Stomach (tissue), 9 donors: ENCODE measurements around the gene NLRC5. TPM values are rescaled to one million over a fixed set of nuclear protein-coding genes. Genes with fewer than 3 reads are reported as not detected.
A peak's percentile ranks its signal among the peaks of the same experiment; 100 is the strongest.

ENCODE experiments used
- DNase-seq, 2 donors: peaks; one replicate each; pipeline versions ENCODE4 v3.0.0 to v3.0.0-alpha.2; 2013 to 2019
- H3K27ac ChIP-seq, 5 donors: fragments of 200-600 bp in 4 of 5; sonication (generic) in 4 of 5; one replicate each; pipeline ENCODE4 v1.5.1; 2013 to 2019; ENCODE audit warnings: mild to moderate bottlenecking in 1 of 5, moderate library complexity in 1 of 5
- H3K27me3 ChIP-seq, 3 donors: fragments of 200-600 bp; sonication (generic); one replicate each; pipeline ENCODE4 v1.5.1; 2017 to 2019; ENCODE audit warnings: mixed run types in 1 of 3
- H3K36me3 ChIP-seq, 4 donors: fragments of 200-600 bp; sonication (generic); 1 replicate in 3 of 4; 2 replicates in 1 of 4; pipeline ENCODE4 v1.5.1; 2016 to 2019
- H3K4me1 ChIP-seq, 4 donors: fragments of 200-600 bp; sonication (generic); one replicate each; pipeline ENCODE4 v1.5.1; 2016 to 2019
- H3K4me3 ChIP-seq, 4 donors: fragments of 200-600 bp; sonication (generic) in 3 of 4; one replicate each; pipeline ENCODE4 v1.5.1; 2016 to 2019; ENCODE audit warnings: mild to moderate bottlenecking in 1 of 4
- H3K9me3 ChIP-seq, 4 donors: fragments of 200-600 bp; sonication (generic); one replicate each; pipeline ENCODE4 v1.5.1; 2016 to 2019
- EP300 ChIP-seq: sonication (generic); formaldehyde crosslinking; IDR thresholded peaks from one replicate; pipeline ENCODE4 v1.6.1; 2017; ENCODE audit warnings: antibody characterized with exemption
- POLR2A ChIP-seq, 4 donors: fragments of 450-650 bp; IDR thresholded peaks; one replicate each; pipeline ENCODE4 v1.6.1; 2016; ENCODE audit warnings: antibody characterized with exemption in 4 of 4, control low read depth in 2 of 4, mild to moderate bottlenecking in 1 of 4, moderate library complexity in 1 of 4
- POLR2AphosphoS5 ChIP-seq, 3 donors: sonication (generic); formaldehyde crosslinking; IDR thresholded peaks; one replicate each; pipeline ENCODE4 v1.6.1; 2016; ENCODE audit warnings: antibody characterized with exemption in 3 of 3
- WGBS, 5 donors: extraction: QIAGEN DNeasy Blood & Tissue Kit in 3 of 5; methylation state at CpG; one replicate each; pipeline versions ENCODE4 v1.1.5 to v1.1.7; 2013 to 2018; 5-methylcytosine and 5-hydroxymethylcytosine counted together
- intact Hi-C: fragments of 100-400 bp; cut with DNase I; formaldehyde crosslinking; loops from one replicate; pipeline ENCODE4 v1.15.1; 2023; ENCODE audit warnings: low total_unique reads
- polyA plus RNA-seq, 3 donors: library from polyadenylated mRNA; stranded (reverse); fragments of 200-250 nt; gene quantifications; one replicate each; pipeline ENCODE4 v1.2.3, GENCODE V29; 2013
- total RNA-seq, 5 donors: library from RNA; depleted of rRNA; stranded (reverse); fragments of >200 nt; gene quantifications; one replicate each; pipeline versions ENCODE4 v1.1.0 to v1.2.3, GENCODE V29; 2014 to 2016
- TF ChIP-seq, protein P1 (sequence below), 7 experiments: fragments of 450-650 bp in 4 of 7; fragments of 200-600 bp in 3 of 7; sonication (generic) in 3 of 7; IDR thresholded peaks; one replicate each; pipeline ENCODE4 v1.5.1; 2016 to 2019; ENCODE audit warnings: antibody characterized with exemption in 7 of 7, control low read depth in 2 of 7, mild to moderate bottlenecking in 1 of 7
- donor health status: healthy with polysubstance abuse.
- donor health status: Bipolar disorder and iron deficiency.
- donor health status: healthy.

Gene NLRC5
- total and polyA plus RNA-seq, 8 donors, result 11.7 to 265 (median 29.4) TPM

DNA sequence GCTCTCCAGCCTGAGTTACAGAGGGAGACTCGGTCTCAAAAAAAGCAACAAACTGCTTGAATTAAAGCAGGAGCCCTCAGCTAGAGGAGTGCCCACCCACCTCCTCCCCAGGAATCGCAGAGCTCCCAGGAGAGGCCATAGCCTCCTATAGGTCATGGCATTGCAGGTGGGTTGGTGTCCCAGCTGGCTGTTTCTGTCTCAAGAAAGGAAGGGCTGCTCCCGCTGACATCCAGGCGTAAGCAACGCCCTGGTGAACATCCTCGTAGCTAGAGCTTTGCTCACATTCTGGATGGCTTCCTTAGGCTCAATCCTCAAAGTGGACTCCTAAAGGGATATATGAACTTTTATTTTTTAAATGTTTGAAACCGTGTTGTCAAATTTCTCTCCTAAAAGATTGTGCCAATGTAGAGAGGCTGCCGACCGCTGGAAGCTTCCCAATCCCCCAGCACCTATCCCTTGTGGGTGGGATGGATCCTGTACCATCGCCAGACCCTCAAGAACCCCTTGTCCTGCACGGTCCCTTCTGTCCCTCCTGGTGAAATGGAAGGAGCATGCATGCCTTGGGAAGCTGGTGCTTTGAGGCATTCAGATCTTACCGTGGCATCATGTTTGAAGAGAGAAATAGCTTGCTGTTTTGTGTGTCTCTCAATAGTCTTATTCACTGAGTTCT, 5.9 kb downstream of the NLRC5 start:
- Histone ChIP-seq H3K4me1 (peaks cover 6 to 56% (median 25%) of the 10 kb centered on the region in 4 donors), H3K9me3 (no peaks in the 10 kb centered on the region), H3K27ac (no peak overlapping the region), H3K27me3 (no peaks in the 10 kb centered on the region), H3K36me3 (peaks cover 0 to 10% (median 0%) of the 10 kb centered on the region in 4 donors), H3K4me3 (no peak overlapping the region)
- TF ChIP-seq, protein P1, sequence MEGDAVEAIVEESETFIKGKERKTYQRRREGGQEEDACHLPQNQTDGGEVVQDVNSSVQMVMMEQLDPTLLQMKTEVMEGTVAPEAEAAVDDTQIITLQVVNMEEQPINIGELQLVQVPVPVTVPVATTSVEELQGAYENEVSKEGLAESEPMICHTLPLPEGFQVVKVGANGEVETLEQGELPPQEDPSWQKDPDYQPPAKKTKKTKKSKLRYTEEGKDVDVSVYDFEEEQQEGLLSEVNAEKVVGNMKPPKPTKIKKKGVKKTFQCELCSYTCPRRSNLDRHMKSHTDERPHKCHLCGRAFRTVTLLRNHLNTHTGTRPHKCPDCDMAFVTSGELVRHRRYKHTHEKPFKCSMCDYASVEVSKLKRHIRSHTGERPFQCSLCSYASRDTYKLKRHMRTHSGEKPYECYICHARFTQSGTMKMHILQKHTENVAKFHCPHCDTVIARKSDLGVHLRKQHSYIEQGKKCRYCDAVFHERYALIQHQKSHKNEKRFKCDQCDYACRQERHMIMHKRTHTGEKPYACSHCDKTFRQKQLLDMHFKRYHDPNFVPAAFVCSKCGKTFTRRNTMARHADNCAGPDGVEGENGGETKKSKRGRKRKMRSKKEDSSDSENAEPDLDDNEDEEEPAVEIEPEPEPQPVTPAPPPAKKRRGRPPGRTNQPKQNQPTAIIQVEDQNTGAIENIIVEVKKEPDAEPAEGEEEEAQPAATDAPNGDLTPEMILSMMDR (IDR thresholded peaks at IDR 0.05), result no peak
- TF ChIP-seq POLR2A (IDR thresholded peaks at IDR 0.05) (no peak), EP300 (no peak), POLR2AphosphoS5 (IDR thresholded peaks at IDR 0.05) (no peak)
- DNase-seq, result no peak
- intact Hi-C loops, result no loop called here
- 78 to 88% (median 84%) methylated on average over 12 of the region's 12 CpGs for WGBS, 5 donors

DNA sequence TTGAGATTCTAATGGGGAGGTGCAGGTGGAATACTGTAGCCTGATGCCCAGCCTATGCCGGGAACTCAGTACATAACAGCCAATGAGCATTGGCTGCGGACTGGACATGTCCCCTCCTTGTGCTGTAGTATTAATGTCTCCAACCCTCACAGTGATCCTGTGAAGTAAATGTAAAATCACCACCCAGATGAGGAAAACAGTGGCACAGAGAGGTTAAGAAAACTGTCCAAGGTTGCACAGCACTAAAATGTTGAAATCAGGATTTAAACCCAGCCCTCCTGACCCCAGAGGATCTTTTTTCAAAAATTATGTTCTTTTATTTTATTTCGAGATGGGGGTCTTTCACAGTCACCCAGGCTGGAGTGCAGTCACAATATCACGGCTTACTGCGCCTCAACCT, 7.9 kb downstream of the NLRC5 start:
- DNase-seq, result no peak

DNA sequence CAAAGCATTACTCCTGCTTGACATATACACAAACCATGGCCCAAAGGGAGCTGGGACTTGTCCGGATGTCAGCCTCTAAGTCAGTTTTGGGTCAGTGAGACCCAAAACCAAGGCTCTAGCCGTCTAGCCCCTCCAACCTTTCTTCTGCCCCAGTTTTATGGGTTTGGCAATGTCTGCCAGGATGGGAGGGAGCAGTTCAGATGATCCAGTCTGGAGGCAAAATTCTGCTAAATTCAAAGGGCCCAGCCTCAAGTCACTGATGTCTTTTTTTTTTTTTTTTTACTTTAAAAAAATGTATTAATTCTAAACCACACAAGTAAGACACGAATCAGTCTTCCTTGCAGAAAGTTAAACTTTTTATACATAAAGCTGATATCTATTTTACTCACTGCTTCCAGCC, 8.6 kb downstream of the NLRC5 start:
- no peak overlapping the region for H3K27ac ChIP-seq
- TF ChIP-seq POLR2AphosphoS5 (IDR thresholded peaks at IDR 0.05) (no peak), EP300 (no peak), POLR2A (IDR thresholded peaks at IDR 0.05) (no peak)
- TF ChIP-seq, protein P1 (IDR thresholded peaks at IDR 0.05), result no peak

More for the DNA sequence above, 7.9 kb downstream of the NLRC5 start:
- Histone ChIP-seq H3K9me3 (no peaks in the 10 kb centered on the region), H3K4me1 (peaks cover 5 to 48% (median 18%) of the 10 kb centered on the region in 4 donors), H3K27me3 (no peaks in the 10 kb centered on the region), H3K36me3 (peaks cover 0 to 10% (median 0%) of the 10 kb centered on the region in 4 donors), H3K27ac (no peak overlapping the region), H3K4me3 (no peak overlapping the region)
- WGBS, 5 donors, result 89 to 98% (median 96%) methylated on average over 5 of the region's 5 CpGs
- intact Hi-C loops, result no loop called here
- TF ChIP-seq EP300, result no peak

DNA sequence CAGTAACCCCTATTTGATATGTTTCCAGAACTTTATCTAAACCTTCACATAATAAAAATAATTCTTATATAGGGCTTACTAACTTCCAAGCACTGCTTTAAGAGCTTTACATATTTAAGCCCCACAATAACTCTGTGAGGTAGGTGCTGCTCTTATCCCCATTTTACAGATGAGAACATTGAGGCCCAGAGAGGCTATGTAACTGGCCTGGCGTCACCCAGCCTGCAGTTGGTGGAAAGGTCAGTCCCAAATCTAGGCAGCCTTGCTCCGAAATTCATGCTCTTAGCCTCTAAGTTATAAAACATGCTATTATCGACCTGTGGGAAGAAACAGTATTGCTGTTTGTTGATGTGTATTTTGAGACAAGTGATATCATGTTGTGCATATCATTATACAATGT, 9.0 kb downstream of the NLRC5 start:
- Histone ChIP-seq H3K27ac (no peak overlapping the region), H3K36me3 (peaks cover 0 to 10% (median 0%) of the 10 kb centered on the region in 4 donors), H3K4me1 (peaks cover 5 to 44% (median 16%) of the 10 kb centered on the region in 4 donors), H3K27me3 (no peaks in the 10 kb centered on the region), H3K4me3 (no peak overlapping the region), H3K9me3 (no peaks in the 10 kb centered on the region)
- intact Hi-C loops, result no loop called here
- 85 to 96% (median 94%) methylated on average over 3 of the region's 3 CpGs for whole genome bisulfite sequencing, 5 donors
- TF ChIP-seq, protein P1 (IDR thresholded peaks at IDR 0.05), result no peak
- TF ChIP-seq EP300 (no peak), POLR2A (IDR thresholded peaks at IDR 0.05) (no peak), POLR2AphosphoS5 (IDR thresholded peaks at IDR 0.05) (no peak)
- DNase-seq, result no peak

More for the DNA sequence above, 8.6 kb downstream of the NLRC5 start:
- peaks cover 0 to 10% (median 0%) of the 10 kb centered on the region in 4 donors for H3K36me3 ChIP-seq
- H3K4me3 ChIP-seq, result no peak overlapping the region
- no peaks in the 10 kb centered on the region for H3K27me3 ChIP-seq
- no peaks in the 10 kb centered on the region for H3K9me3 ChIP-seq
- peaks cover 5 to 48% (median 16%) of the 10 kb centered on the region in 4 donors for H3K4me1 ChIP-seq
- intact Hi-C loops, result no loop called here
- DNase-seq, result no peak
- 73 to 85% (median 75%) methylated on average over 3 of the region's 3 CpGs for WGBS, 5 donors

DNA sequence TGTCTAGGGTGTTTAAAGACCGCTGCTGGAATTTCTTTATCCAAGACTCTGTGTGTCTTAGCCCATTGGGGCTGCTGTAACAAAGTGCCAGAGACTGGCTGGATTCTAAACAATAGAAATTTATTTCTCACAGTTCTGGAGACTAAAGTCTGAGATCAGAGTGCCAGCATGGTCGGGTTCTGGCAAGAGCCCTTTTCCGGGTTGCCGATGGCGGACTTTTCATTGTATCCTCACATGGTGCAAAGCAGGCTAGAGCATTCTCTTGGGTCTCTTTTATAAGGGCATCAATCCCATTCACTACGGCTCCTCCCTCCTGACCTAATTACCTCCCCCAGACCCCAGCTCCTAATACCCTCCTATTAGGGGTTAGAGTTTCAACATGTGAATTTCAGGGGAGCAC, 9.5 kb downstream of the NLRC5 start:
- H3K4me1 ChIP-seq, result peaks cover 5 to 42% (median 16%) of the 10 kb centered on the region in 4 donors
- intact Hi-C loops, result no loop called here
- WGBS, 5 donors, result 77 to 94% (median 88%) methylated on average over 6 of the region's 6 CpGs
- H3K27ac ChIP-seq, result peak overlapping the region in 4 of 5 donors; percentile 62 to 81 (median 69)
- H3K4me3 ChIP-seq, result no peak overlapping the region
- no peaks in the 10 kb centered on the region for H3K27me3 ChIP-seq
- peaks cover 0 to 10% (median under 1%) of the 10 kb centered on the region in 4 donors for H3K36me3 ChIP-seq
- DNase-seq, result no peak
- H3K9me3 ChIP-seq, result no peaks in the 10 kb centered on the region
- TF ChIP-seq, protein P1 (IDR thresholded peaks at IDR 0.05), result no peak
- no peak for TF ChIP-seq EP300
- no peak for TF ChIP-seq POLR2AphosphoS5 (IDR thresholded peaks at IDR 0.05)
- TF ChIP-seq POLR2A (IDR thresholded peaks at IDR 0.05), result no peak
